Body of pancreas (tissue), 4 donors: ENCODE data around the gene UMAD1.

Experiments
- CTCF ChIP-seq, 7 experiments: fragments of 450-650 bp in 4 of 7; fragments of 200-600 bp in 3 of 7; sonication (generic) in 3 of 7; IDR thresholded peaks; one replicate each; pipeline ENCODE4 v1.5.1; 2016 to 2019; ENCODE audit warnings: antibody characterized with exemption in 7 of 7
- POLR2A ChIP-seq, 3 donors: fragments of 450-650 bp; IDR thresholded peaks; one replicate each; pipeline ENCODE4 v1.6.1; 2016; ENCODE audit warnings: antibody characterized with exemption in 3 of 3, mild to moderate bottlenecking in 2 of 3

DNA sequence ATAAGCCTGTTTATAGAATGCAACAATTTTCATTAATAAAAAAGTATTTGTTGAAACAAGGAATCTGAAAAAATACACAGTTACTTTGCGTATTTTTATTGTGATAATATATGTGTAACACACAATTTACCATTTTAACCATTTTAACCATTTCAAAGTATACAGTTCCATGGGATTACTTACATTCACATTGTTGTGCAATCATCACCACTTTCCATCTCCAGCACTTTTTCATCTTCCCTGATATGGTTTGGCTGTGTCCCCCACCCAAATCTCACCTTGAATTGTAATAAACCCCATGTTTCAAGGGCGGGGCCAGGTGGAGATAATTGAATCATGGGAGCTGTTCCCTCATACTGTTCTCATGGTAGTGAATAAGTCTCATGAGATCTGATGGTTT is 266.8 kb downstream of the UMAD1 start:
- TF ChIP-seq CTCF (IDR thresholded peaks at IDR 0.05) (no peak), POLR2A (IDR thresholded peaks at IDR 0.05) (no peak)
